HepG2 (cell line): ENCODE data around the gene TLCD1. TPM values are rescaled to one million over a fixed set of nuclear protein-coding genes. Genes with fewer than 3 reads are reported as not detected.

Experiments
- GATA4 ChIP-seq: sonication (generic); IDR thresholded peaks from 2 replicates; pipeline ENCODE4 v1.6.1; 2016; ENCODE audit warnings: antibody characterized with exemption, low read depth, borderline replicate concordance
- HMG20B ChIP-seq: conservative IDR thresholded peaks from 2 replicates; pipeline ENCODE4 v1.6.1; 2016; ENCODE audit warnings: missing genetic modification reagents, missing compliant biosample characterization
- HOXD1 ChIP-seq: sonication (generic); formaldehyde crosslinking; IDR thresholded peaks from 2 replicates; pipeline ENCODE4 v1.5.0; 2020; ENCODE audit warnings: missing genetic modification reagents
- MIER2 ChIP-seq: IDR thresholded peaks from 2 replicates; pipeline ENCODE4 v1.6.1; 2016; ENCODE audit warnings: missing biosample characterization, missing genetic modification reagents
- POGK ChIP-seq: sonication (generic); formaldehyde crosslinking; conservative IDR thresholded peaks from 2 replicates; pipeline ENCODE4 v1.8.0; 2022; ENCODE audit warnings: mild to moderate bottlenecking, moderate library complexity, missing genetic modification reagents
- SRSF1 ChIP-seq: fragments of 200-400 bp; formaldehyde crosslinking; optimal IDR thresholded peaks from 2 replicates; pipeline ENCODE3; 2017; ENCODE audit warnings: mild to moderate bottlenecking, low read depth, low read length, moderate library complexity
- SUZ12 ChIP-seq: fragments of 150-350 bp; IDR thresholded peaks from 2 replicates; pipeline ENCODE4 v1.6.1; 2014; ENCODE audit warnings: low read depth, low read length
- TBX3 ChIP-seq: fragments of 450-650 bp; IDR thresholded peaks from 2 replicates; pipeline ENCODE4 v1.6.1; 2017; ENCODE audit warnings: antibody characterized with exemption, mild to moderate bottlenecking, inconsistent platforms, borderline replicate concordance
- TEAD2 ChIP-seq: sonication (generic); formaldehyde crosslinking; IDR thresholded peaks from 2 replicates; pipeline ENCODE4 v1.9.0; 2021; ENCODE audit warnings: missing genetic modification reagents
- YY1 ChIP-seq: IDR thresholded peaks from 2 replicates; pipeline ENCODE4 v1.6.1; 2011; ENCODE audit warnings: low read length, low read depth, moderate library complexity, mild to moderate bottlenecking; ENCODE audit not compliant: insufficient read depth, insufficient replicate concordance
- ZFP90 ChIP-seq: sonication (generic); formaldehyde crosslinking; IDR thresholded peaks from 2 replicates; pipeline ENCODE4 v1.8.0; 2022; ENCODE audit warnings: missing genetic modification reagents, mild to moderate bottlenecking, inconsistent platforms, borderline replicate concordance
- ZNF235 ChIP-seq: sonication (generic); formaldehyde crosslinking; IDR thresholded peaks from 2 replicates; pipeline ENCODE4 v1.8.1; 2023; ENCODE audit warnings: mild to moderate bottlenecking, missing genetic modification reagents, borderline replicate concordance
- ZNF496 ChIP-seq: sonication (generic); formaldehyde crosslinking; IDR thresholded peaks from 2 replicates; pipeline ENCODE4 v1.8.1; 2023; ENCODE audit warnings: mild to moderate bottlenecking, moderate library complexity, missing genetic modification reagents; ENCODE audit not compliant: insufficient replicate concordance
- ZNF510 ChIP-seq: sonication (generic); formaldehyde crosslinking; IDR thresholded peaks from 2 replicates; pipeline ENCODE4 v1.4.0; 2020; ENCODE audit warnings: low read depth, mild to moderate bottlenecking, missing genetic modification reagents
- ZUFSP ChIP-seq: sonication (generic); formaldehyde crosslinking; IDR thresholded peaks from 2 replicates; pipeline ENCODE4 v1.9.0; 2021; ENCODE audit warnings: missing genetic modification reagents, mild to moderate bottlenecking, borderline replicate concordance
- ZXDC ChIP-seq: sonication (generic); formaldehyde crosslinking; IDR thresholded peaks from 2 replicates; pipeline ENCODE4 v1.5.0; 2020; ENCODE audit warnings: mild to moderate bottlenecking, missing genetic modification reagents
- polyA plus RNA-seq, 8 experiments: library from polyadenylated mRNA; depleted of rRNA in 3 of 8; stranded (reverse) in 7 of 8; unstranded in 1 of 8; fragments of >200 nt; fragmentation: Illumina TruSeq in 4 of 8; extraction: Trizol in 4 of 8; gene quantifications; 2 replicates each; pipeline versions ENCODE4 v1.2.1 to v1.2.3, GENCODE V29; 2011 to 2016; ENCODE audit warnings: low read depth in 4 of 8, missing spikeins in 1 of 8, mixed read lengths in 1 of 8; ENCODE audit not compliant: insufficient read depth in 1 of 8
- total RNA-seq, 5 experiments: library from RNA; depleted of rRNA; stranded (reverse); fragments of >200 nt; fragmentation: Illumina TruSeq; extraction: Trizol; gene quantifications; 2 replicates each; pipeline ENCODE4 v1.2.3, GENCODE V29; 2016; ENCODE audit warnings: low read depth in 1 of 5
- TF ChIP-seq, protein P1 (sequence below): sonication (generic); formaldehyde crosslinking; IDR thresholded peaks from 2 replicates; pipeline ENCODE4 v1.4.0; 2020; ENCODE audit warnings: missing genetic modification reagents
- TF ChIP-seq, protein P2 (sequence below): sonication (generic); formaldehyde crosslinking; IDR thresholded peaks from 2 replicates; pipeline ENCODE4 v1.4.0; 2020; ENCODE audit warnings: mild to moderate bottlenecking, missing genetic modification reagents

TLCD1 gene
- total and polyA plus RNA-seq, 2 of the 13 experiments (the other 11 are each of a cell fraction or from before 2014, with no cell fraction given) = 14.9 to 19.6 TPM

- TF ChIP-seq, protein P1, sequence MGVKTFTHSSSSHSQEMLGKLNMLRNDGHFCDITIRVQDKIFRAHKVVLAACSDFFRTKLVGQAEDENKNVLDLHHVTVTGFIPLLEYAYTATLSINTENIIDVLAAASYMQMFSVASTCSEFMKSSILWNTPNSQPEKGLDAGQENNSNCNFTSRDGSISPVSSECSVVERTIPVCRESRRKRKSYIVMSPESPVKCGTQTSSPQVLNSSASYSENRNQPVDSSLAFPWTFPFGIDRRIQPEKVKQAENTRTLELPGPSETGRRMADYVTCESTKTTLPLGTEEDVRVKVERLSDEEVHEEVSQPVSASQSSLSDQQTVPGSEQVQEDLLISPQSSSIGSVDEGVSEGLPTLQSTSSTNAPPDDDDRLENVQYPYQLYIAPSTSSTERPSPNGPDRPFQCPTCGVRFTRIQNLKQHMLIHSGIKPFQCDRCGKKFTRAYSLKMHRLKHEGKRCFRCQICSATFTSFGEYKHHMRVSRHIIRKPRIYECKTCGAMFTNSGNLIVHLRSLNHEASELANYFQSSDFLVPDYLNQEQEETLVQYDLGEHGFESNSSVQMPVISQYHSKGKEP (CRISPR knock-in tag) = no peak
- TF ChIP-seq TBX3 (no peak), MIER2 (CRISPR knock-in tag) (no peak), ZFP90 (CRISPR knock-in tag) (0 out of 2 replicates have a peak, but pooled peaks have one; percentile 5), GATA4 (no peak), SUZ12 (no peak), POGK (CRISPR knock-in tag) (no peak; the same call in 1 of the 2 replicates), HOXD1 (peak; percentile 22; the same call in 1 of the 2 replicates), ZNF496 (CRISPR knock-in tag) (no peak), ZUFSP (CRISPR knock-in tag) (no peak), ZNF510 (CRISPR knock-in tag) (no peak), YY1 (no peak), HMG20B (no peak), ZXDC (CRISPR knock-in tag) (no peak), TEAD2 (CRISPR knock-in tag) (no peak), ZNF235 (CRISPR knock-in tag) (no peak; the same call in 1 of the 2 replicates), SRSF1 (no peak)
- TF ChIP-seq, protein P2, sequence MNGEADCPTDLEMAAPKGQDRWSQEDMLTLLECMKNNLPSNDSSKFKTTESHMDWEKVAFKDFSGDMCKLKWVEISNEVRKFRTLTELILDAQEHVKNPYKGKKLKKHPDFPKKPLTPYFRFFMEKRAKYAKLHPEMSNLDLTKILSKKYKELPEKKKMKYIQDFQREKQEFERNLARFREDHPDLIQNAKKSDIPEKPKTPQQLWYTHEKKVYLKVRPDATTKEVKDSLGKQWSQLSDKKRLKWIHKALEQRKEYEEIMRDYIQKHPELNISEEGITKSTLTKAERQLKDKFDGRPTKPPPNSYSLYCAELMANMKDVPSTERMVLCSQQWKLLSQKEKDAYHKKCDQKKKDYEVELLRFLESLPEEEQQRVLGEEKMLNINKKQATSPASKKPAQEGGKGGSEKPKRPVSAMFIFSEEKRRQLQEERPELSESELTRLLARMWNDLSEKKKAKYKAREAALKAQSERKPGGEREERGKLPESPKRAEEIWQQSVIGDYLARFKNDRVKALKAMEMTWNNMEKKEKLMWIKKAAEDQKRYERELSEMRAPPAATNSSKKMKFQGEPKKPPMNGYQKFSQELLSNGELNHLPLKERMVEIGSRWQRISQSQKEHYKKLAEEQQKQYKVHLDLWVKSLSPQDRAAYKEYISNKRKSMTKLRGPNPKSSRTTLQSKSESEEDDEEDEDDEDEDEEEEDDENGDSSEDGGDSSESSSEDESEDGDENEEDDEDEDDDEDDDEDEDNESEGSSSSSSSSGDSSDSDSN (CRISPR knock-in tag) = no peak; the same call in 1 of the 2 replicates
Measured at GRCh38 chr17:28744104-28744971, 18.3 kb upstream of the TLCD1 start (continued).
